Cardiac fibroblast (primary cell): Measurements from ENCODE around the gene HS6ST3.
"Not testable (repeated sequence)": the region's sequence is repeated elsewhere in the genome, so short reads cannot be mapped to it uniquely, and the experiment has no call there.

Experiments
- DNase-seq, 2 donors: peaks; one replicate each; pipeline versions ENCODE4 v3.0.0 to v3.0.0-alpha.2; 2010; ENCODE audit warnings: low read depth in 2 of 2
- H3K4me3 ChIP-seq, 2 donors: replicated peaks in 1 of 2; 1 replicate in 1 of 2; 2 replicates in 1 of 2; pipeline ENCODE4 v1.5.1; 2011; ENCODE audit warnings: low read depth in 2 of 2, low read length in 2 of 2, mild to moderate bottlenecking in 2 of 2, moderate library complexity in 1 of 2
- TF ChIP-seq, protein P1 (sequence below): IDR thresholded peaks from one replicate; pipeline ENCODE4 v1.5.1; 2011; ENCODE audit warnings: low read depth, mild to moderate bottlenecking, low read length, inconsistent platforms

The HS6ST3 gene

DNA sequence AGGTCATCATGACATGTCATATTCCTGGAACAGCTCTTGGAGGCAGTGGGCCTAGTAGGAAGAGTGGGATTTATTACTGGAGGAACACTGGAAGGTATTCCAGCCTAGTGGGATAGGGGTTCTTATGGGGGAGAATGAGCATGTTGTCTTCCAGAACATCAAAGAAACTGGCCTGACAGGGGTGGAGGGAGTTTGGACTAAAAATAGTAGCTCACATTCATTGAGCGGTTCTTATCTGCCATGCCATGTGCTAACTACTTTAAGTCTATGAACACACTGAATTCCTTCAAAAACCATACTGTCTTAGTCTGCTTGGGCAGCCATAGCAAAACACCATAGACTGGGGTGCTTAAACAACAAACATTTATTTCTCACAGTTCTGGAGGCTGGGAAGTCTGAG lies 413.6 kb downstream of the HS6ST3 start:
- H3K4me3 ChIP-seq: no peak overlapping the region

DNA sequence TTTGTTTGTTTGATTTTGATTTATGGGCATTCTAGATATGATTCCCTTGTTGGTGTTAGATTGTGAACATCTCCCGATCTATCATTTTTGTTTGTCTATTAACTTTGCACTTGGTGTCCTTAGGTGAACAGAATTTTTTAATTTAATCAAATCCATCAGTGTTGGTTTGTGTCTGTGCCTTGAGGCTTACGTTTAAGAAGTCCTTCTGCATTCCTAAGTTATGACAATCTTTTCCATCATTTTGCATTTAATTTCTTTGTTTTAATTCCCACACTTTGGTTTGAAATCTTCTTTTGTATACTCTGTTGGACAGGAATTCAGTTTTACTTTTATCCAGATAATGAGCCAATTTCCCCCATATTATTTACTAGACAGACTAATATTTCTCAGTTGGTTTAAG lies 421.7 kb downstream of the HS6ST3 start:
- TF ChIP-seq, protein P1, sequence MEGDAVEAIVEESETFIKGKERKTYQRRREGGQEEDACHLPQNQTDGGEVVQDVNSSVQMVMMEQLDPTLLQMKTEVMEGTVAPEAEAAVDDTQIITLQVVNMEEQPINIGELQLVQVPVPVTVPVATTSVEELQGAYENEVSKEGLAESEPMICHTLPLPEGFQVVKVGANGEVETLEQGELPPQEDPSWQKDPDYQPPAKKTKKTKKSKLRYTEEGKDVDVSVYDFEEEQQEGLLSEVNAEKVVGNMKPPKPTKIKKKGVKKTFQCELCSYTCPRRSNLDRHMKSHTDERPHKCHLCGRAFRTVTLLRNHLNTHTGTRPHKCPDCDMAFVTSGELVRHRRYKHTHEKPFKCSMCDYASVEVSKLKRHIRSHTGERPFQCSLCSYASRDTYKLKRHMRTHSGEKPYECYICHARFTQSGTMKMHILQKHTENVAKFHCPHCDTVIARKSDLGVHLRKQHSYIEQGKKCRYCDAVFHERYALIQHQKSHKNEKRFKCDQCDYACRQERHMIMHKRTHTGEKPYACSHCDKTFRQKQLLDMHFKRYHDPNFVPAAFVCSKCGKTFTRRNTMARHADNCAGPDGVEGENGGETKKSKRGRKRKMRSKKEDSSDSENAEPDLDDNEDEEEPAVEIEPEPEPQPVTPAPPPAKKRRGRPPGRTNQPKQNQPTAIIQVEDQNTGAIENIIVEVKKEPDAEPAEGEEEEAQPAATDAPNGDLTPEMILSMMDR: no peak
- DNase-seq: no peak
- no peak overlapping the region for H3K4me3 ChIP-seq

More for the DNA sequence above, 413.6 kb downstream of the HS6ST3 start:
- TF ChIP-seq, protein P1: no peak
- no peak for DNase-seq

DNA sequence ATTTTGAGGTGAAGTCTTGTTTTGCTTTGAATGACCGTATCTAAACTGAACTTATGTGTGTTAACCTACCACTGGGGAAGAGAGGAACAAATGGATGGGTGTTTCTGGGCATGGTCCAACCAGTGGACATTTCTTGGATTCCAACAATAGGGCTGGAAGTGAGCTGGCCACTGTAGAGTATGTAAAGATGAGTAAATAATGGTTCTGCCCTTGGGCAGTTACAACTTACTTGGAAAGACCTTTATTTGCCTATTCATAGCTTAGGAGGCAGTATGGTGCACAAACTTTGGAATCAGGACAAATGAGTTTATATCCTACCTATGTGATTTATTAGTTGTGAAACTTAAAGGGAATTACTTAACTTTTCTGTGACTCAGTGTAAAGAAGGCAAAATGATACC lies 429.5 kb downstream of the HS6ST3 start:
- TF ChIP-seq, protein P1: no peak
- no peak overlapping the region for H3K4me3 ChIP-seq
- DNase-seq: no peak

DNA sequence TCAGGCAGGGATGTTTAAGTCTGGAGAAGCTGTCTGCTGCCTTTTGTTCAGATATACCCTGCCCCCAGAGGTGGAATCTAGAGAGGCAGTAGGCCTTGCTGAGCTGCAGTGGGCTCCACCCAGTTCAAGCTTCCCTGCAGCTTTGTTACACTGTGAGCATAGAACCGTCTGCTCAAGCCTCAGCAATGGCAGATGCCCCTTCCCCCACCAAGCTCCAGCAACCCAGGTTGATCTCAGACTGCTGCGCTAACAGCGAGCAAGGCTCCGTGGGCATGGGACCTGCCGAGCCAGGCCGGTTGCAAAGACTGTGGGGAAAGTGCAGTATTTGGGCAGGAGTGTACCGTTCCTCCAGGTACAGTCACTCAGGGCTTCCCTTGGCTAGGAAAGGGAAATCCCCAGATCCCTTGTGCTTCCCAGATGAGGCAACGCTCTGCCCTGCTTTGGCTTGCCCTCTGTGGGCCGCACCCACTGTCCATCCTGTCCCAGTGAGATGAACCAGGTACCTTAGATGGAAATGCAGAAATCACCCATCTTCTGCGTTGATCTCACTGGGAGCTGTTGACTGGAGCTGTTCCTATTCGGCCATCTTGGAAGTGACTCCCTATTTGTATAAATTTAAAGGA lies 434.6 kb downstream of the HS6ST3 start:
- DNase-seq, H3K4me3 ChIP-seq: not testable (repeated sequence)

DNA sequence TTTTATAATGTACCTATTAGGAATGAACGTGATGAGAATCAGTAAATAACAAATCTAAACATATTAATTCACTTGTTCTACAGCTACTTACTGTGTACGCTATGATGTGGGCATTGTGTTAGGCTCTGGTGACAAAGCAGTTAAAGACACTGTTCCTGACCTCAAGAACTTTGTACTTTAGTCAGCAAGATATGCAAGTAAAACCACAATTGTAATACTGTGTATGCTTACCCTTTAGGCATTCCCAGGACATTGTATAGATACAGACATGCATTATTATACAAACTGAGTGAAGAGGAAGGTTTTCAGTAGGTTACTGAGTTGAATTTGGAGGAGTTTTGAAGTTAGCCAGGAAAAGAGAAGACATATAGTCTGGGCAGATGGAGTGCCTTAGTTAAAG lies 435.8 kb downstream of the HS6ST3 start:
- TF ChIP-seq, protein P1: no peak
- H3K4me3 ChIP-seq: no peak overlapping the region
- DNase-seq: peak in 1 of 2 donors; percentile 9

DNA sequence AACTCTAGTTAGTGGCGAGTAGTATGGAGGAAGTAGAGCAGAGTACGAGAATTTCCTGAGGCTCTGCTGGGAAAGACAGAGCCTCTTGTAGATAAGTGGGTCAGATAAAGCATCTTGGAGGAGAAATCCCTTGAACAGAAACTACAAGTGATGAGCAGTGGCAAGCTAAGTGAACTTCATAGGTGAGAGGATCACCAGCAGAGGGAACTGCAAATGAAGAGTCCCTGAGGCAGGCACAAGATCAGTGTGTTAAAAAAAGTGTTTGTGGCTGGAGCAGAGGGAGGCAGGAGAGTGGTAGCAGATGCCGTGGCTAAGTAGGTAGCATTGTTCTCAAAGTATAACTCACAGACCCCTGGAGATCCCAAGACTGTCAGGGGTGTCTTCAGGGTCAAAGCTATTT lies 437.6 kb downstream of the HS6ST3 start:
- no peak for DNase-seq
- TF ChIP-seq, protein P1: no peak

DNA sequence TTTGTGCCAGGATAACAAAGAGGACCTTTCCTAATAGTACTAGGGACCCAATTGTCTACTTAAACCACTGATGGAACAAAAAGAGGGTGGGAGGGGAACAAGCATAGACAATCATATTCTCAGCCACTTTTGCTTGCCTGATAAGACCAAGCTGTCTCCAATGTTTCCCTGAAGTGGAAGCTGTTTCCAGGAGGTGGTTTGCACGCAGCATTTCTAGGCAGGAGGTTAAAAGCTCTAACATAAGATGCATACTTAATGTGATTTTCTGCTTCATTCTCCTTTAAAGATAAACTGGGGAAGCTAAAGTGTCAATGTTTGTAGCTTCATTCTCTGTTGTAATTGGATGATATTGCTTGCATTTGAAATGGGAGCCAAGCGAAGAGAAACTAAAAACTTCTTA lies 442.9 kb downstream of the HS6ST3 start:
- TF ChIP-seq, protein P1: no peak
- DNase-seq: no peak

More for the DNA sequence above, 437.6 kb downstream of the HS6ST3 start:
- no peak overlapping the region for H3K4me3 ChIP-seq

More for the DNA sequence above, 442.9 kb downstream of the HS6ST3 start:
- no peak overlapping the region for H3K4me3 ChIP-seq
